Heart left ventricle (tissue), 13 donors: ENCODE measurements around the gene OTOA.

Experiments used
- CTCF ChIP-seq, 12 donors: fragments of 200-600 bp; sonication (generic) in 4 of 12; IDR thresholded peaks; one replicate each; pipeline versions ENCODE4 v1.5.0 to v1.8.0; 2018 to 2022; ENCODE audit warnings: antibody characterized with exemption in 12 of 12, mild to moderate bottlenecking in 5 of 12
- POLR2A ChIP-seq, 2 donors: fragments of 450-650 bp; IDR thresholded peaks; one replicate each; pipeline ENCODE4 v1.6.1; 2017; ENCODE audit warnings: antibody characterized with exemption in 2 of 2, mild to moderate bottlenecking in 2 of 2, moderate library complexity in 2 of 2
- donor health status: ischemic (EF 13 %, LVEDD 7.1; RV severe dilation, severe dysfunction).
- donor health status: DM: no; HTN: yes; CAD: no.
- donor health status: DM: no; HTN: no; CAD: no.
- donor health status: ischemic (EF 25% LVEDD 6.9; RV normal size, moderate dysfunction).
- donor health status: ischemic (EF 25% LVEDD 5.7; RV mildly dilated, moderate dysfunction).
- donor health status: ischemic (EF 35%, LVEDD 5.7; RV mildly dilated, moderate dysfunction).
- donor health status: nonischemic (EF 11% LVEDD 7.7; RV severe dilation, severe dysfunction).
- donor health status: DM: yes; HTN: yes; CAD: no.
- donor health status: PGD.
- donor health status: ischemic (EF 29% LVEDD 5.4; RV normal size, mild dysfunction).
- donor health status: nonischemic (EF 23%, LVEDD 6.1; RV moderate dilation, normal function).

GRCh38 chr16:21626659-21627277 is 37.0 kb upstream of the OTOA start:
- TF ChIP-seq CTCF (IDR thresholded peaks at IDR 0.05) (no peak), POLR2A (IDR thresholded peaks at IDR 0.05) (no peak)
